Activated CD8-positive, alpha-beta T cell treated with anti-CD3 and anti-CD28 coated beads, Interleukin-2, amount 10 ng/mL, durations not matched to agents 7 days and 5 days (primary cell): ENCODE data around the gene SPATS2. TPM values are rescaled to one million over a fixed set of nuclear protein-coding genes. Genes with fewer than 3 reads are reported as not detected.

Experiments
- ATAC-seq: fragments of 150-1000 bp; cut with Tn5 transposase; one replicate; pipeline ENCODE4 v1.10.0; 2021; ENCODE audit warnings: moderate library complexity
- CTCF ChIA-PET: fragments of 350-600 bp; sonication (Branson Sonifier 250); formaldehyde crosslinking; loops from one replicate; lab custom pipeline; 2021; ENCODE audit warnings: antibody characterized with exemption; lab: Charles Lee
- POLR2A ChIA-PET: fragments of 350-600 bp; sonication (Branson Sonifier 250); formaldehyde crosslinking; loops from one replicate; lab custom pipeline; 2021; ENCODE audit warnings: antibody characterized with exemption; lab: Charles Lee
- DNase-seq: peaks from one replicate; pipeline ENCODE4 v3.0.0-alpha.2; 2020
- H3K27ac Mint-ChIP-seq: one replicate; pipeline ENCODE4 v1.8.0; 2021; ENCODE audit warnings: mild to moderate bottlenecking, mixed read lengths
- H3K27me3 Mint-ChIP-seq: one replicate; pipeline ENCODE4 v1.8.0; 2021; ENCODE audit warnings: low read depth, mixed read lengths
- H3K36me3 Mint-ChIP-seq: one replicate; pipeline ENCODE4 v1.8.0; 2021; ENCODE audit warnings: low read depth, mixed read lengths
- H3K4me1 Mint-ChIP-seq: one replicate; pipeline ENCODE4 v1.8.0; 2021; ENCODE audit warnings: low read depth, mixed read lengths
- H3K4me3 Mint-ChIP-seq: one replicate; pipeline ENCODE4 v1.8.0; 2021; ENCODE audit warnings: mild to moderate bottlenecking, mixed read lengths
- H3K9me3 Mint-ChIP-seq: one replicate; pipeline ENCODE4 v1.8.0; 2022; ENCODE audit warnings: mixed read lengths; ENCODE audit not compliant: insufficient read depth
- total RNA-seq, 2 experiments: library from RNA; stranded (reverse); gene quantifications; one replicate each; pipeline ENCODE4 v1.2.3, GENCODE V29; 2021

SPATS2 gene
- total RNA-seq, 2 experiments from 2014 or later, result 12.9 to 13.0 TPM

DNA sequence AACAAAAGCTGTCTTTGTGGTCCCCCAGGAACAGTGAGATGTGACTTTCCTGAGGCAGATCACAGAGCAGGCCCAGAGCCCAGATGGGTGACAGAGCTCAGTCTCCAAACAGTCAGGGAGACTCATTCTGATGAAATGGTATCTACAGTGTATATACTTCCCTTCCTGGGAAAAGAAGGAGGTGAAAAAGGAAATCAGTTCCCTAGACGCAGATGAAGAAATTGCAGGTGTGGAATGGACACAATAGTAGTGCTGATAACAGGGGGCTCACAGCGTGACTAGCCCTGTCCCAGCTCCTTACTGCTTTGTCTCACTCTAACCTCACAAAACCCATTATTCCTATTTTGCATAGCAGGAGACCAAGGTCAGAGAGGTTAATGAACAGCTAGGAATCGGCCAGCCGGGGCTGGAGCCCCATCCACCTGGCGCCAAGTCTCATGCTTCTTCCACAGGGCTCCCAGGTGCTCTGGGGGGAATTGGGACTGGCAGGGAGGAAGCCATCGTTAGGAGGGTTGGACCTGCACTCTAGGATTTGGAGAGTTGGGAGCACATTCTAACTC is 183.5 kb downstream of the SPATS2 start:
- Mint-ChIP-seq H3K36me3 (no peaks in the 10 kb centered on the region), H3K27me3 (peaks cover 13% of the 10 kb centered on the region)
- POLR2A ChIA-PET, result interaction anchor here (0.5 to 1.5 kb wide), 3 partner anchors 16 to 699 kb away, joined by 3 to 6 read pairs (median 3); partner anchors contain the start of genes DDX23 and SPATS2

DNA sequence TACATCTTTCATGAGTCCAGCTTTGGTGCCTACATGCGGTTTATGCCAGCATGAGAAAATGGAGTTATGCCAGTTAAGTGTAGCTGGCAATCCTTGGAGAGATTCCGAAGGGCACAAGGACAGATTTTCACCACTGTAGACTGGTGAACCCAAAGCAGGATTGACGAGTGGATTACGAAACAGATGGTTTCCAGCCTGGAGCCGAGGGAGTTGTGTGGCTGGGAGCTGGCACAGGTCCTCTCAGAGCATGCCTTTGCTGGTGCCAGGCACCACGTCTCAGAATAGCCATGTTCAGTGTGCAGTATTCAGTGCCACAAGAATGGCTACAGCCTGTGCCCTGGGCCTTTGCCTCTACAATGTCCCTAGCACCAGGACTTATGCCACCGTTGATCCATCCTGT is 184.8 kb downstream of the SPATS2 start:
- Mint-ChIP-seq H3K36me3 (peaks cover 8% of the 10 kb centered on the region), H3K9me3 (no peaks in the 10 kb centered on the region), H3K4me3 (no peak overlapping the region), H3K27me3 (peaks cover 13% of the 10 kb centered on the region), H3K27ac (no peak overlapping the region), H3K4me1 (peaks cover 30% of the 10 kb centered on the region)
- DNase-seq, result no peak
- no peak for ATAC-seq
- POLR2A ChIA-PET, result interaction anchor here (0.6 to 1.5 kb wide), 2 partner anchors 185 to 229 kb away, joined by 3 to 6 read pairs; partner anchors contain the start of genes SPATS2 and TROAP
- CTCF ChIA-PET, result interaction anchor here (1.2 to 4.0 kb wide), 5 partner anchors 11 to 185 kb away, joined by 3 to 41 read pairs (median 6); partner anchors contain the start of genes PRPF40B and SPATS2

More for the DNA sequence above, 183.5 kb downstream of the SPATS2 start:
- DNase-seq (no peak), ATAC-seq (no peak)
- H3K27ac Mint-ChIP-seq, result peak overlapping the region; percentile 17
- H3K4me1 Mint-ChIP-seq, result peaks cover 24% of the 10 kb centered on the region
- H3K9me3 Mint-ChIP-seq, result no peaks in the 10 kb centered on the region
- H3K4me3 Mint-ChIP-seq, result no peak overlapping the region
- CTCF ChIA-PET, result interaction anchor here (1.0 to 4.0 kb wide), 6 partner anchors 12 to 192 kb away, joined by 3 to 41 read pairs (median 6); partner anchors contain the start of genes MCRS1 and PRPF40B

DNA sequence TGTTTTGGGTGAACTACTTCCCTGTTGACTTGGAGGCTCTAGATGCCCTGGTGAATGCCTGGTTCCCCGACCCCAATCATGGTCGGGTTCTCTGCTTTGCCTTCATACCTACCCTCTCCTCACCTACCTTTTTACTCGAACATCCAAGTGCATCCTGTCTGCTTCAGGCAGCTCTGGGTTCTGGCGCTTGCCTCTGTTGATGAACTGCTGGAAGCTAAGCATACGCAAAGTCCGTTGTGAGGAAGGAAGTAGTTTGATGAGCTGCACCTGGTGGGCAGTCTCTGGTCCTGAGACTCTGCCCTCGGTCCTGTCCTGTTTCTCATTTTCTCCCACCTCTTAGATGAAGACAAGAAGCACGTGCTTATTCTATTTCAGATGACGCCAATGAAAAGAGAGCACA is 185.2 kb downstream of the SPATS2 start:
- Mint-ChIP-seq H3K4me3 (no peak overlapping the region), H3K36me3 (peaks cover 8% of the 10 kb centered on the region), H3K9me3 (no peaks in the 10 kb centered on the region), H3K27me3 (peaks cover 9% of the 10 kb centered on the region), H3K27ac (no peak overlapping the region), H3K4me1 (peaks cover 26% of the 10 kb centered on the region)
- ChIA-PET POLR2A (interaction anchor here (0.6 kb wide), 1 partner anchor 230 kb away, joined by 3 read pairs; the partner anchor contains the start of gene TROAP), CTCF (interaction anchor here (0.9 to 4.0 kb wide), 13 partner anchors 11 to 226 kb away, joined by 3 to 41 read pairs (median 6); partner anchors contain the start of genes KCNH3, PRPF40B and SPATS2)
- ATAC-seq (no peak), DNase-seq (no peak)

DNA sequence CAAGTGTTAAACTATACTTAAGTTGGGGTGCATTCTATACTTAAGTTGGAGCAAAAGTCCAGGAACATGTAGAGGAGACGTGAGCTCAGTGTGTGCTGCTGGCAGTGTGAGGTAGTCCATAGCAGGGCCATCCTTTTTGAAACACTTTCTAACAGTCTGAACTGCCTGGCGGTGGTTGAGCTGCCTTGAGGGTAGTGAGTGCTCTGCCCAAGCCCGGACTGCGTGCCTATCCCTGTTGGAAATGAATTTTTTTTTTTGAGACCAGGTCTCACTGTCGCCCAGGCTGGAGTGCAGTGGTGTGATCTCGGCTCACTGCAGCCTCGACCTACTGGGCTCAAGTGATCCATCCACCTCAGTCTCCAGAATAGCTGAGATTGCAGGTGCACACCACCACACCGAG is 185.6 kb downstream of the SPATS2 start:
- CTCF ChIA-PET, result interaction anchor here (0.9 to 4.0 kb wide), 16 partner anchors 10 to 225 kb away, joined by 3 to 41 read pairs (median 5); partner anchors contain the start of genes KCNH3, PRPF40B and SPATS2
- H3K9me3 Mint-ChIP-seq, result no peaks in the 10 kb centered on the region
- DNase-seq (no peak), ATAC-seq (no peak)
- H3K36me3 Mint-ChIP-seq, result peaks cover 8% of the 10 kb centered on the region
- peaks cover 24% of the 10 kb centered on the region for H3K4me1 Mint-ChIP-seq
- H3K27ac Mint-ChIP-seq, result no peak overlapping the region
- peaks cover 7% of the 10 kb centered on the region for H3K27me3 Mint-ChIP-seq
- no peak overlapping the region for H3K4me3 Mint-ChIP-seq
- POLR2A ChIA-PET, result no interaction called here

DNA sequence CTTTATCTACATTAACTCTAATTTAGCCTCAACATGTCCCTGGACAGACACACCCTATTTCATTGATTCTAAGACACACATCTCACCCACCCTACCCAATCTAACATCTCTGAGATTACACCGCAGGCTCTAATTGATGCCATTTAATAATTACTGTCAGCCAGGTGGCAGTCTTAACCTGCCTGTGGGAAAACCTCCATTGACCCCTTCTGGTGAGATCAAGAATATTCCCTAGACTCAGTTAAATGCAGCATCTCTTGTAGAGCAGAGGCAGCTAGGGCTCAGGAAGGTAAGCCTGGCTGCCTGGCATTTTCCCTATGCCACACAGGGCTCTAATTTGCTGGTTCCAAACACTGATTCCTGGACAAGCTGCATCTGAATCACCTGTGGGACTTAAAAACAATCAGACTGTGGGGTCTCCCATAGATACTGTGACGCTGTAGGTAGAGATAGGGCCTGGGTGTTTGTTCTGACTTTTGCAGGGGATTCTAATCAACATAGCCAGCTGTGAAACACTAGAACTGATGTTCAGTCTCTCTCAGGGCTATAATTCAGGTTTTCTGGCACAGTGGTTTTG is 186.3 kb downstream of the SPATS2 start:
- CTCF ChIA-PET, result interaction anchor here (0.7 to 4.0 kb wide), 15 partner anchors 10 to 258 kb away, joined by 3 to 41 read pairs (median 5); partner anchors contain the start of gene PRPH
- peaks cover 4% of the 10 kb centered on the region for H3K27me3 Mint-ChIP-seq
- DNase-seq, result peak; percentile 47
- peaks cover 10% of the 10 kb centered on the region for H3K36me3 Mint-ChIP-seq
- POLR2A ChIA-PET, result interaction anchor here (0.6 to 1.4 kb wide), 3 partner anchors 14 to 101 kb away, joined by 3 to 5 read pairs (median 4); partner anchors contain the start of gene PRPF40B
- no peaks in the 10 kb centered on the region for H3K9me3 Mint-ChIP-seq
- peak; percentile 56 for ATAC-seq
- H3K4me1 Mint-ChIP-seq, result peaks cover 17% of the 10 kb centered on the region
- no peak overlapping the region for H3K27ac Mint-ChIP-seq
- no peak overlapping the region for H3K4me3 Mint-ChIP-seq

DNA sequence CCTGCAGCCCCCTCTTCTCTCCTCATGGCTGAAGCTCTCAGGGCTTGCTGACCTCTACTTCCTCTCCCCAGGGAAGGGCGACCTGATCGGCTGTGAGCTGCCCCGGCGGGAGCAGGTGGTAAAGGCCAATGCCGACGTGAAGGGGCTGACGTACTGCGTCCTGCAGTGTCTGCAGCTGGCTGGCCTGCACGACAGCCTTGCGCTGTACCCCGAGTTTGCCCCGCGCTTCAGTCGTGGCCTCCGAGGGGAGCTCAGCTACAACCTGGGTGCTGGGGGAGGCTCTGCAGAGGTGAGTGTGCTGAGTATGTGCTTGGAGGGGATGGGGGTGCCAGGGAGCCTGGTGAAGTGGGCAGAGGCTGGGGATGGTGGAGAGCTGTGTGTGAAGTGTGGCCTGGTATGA is 187.0 kb downstream of the SPATS2 start:
- DNase-seq (no peak), ATAC-seq (no peak)
- no peak overlapping the region for H3K27ac Mint-ChIP-seq
- H3K4me1 Mint-ChIP-seq, result peaks cover 14% of the 10 kb centered on the region
- peaks cover 4% of the 10 kb centered on the region for H3K27me3 Mint-ChIP-seq
- H3K4me3 Mint-ChIP-seq, result no peak overlapping the region
- ChIA-PET CTCF (interaction anchor here (0.7 to 4.0 kb wide), 14 partner anchors 9 to 259 kb away, joined by 3 to 41 read pairs (median 5); partner anchors contain the start of gene PRPH), POLR2A (interaction anchor here (0.6 to 1.5 kb wide), 5 partner anchors 11 to 187 kb away, joined by 3 to 5 read pairs (median 4); partner anchors contain the start of genes PRPF40B and TMBIM6)
- H3K9me3 Mint-ChIP-seq, result no peaks in the 10 kb centered on the region
- peaks cover 16% of the 10 kb centered on the region for H3K36me3 Mint-ChIP-seq

DNA sequence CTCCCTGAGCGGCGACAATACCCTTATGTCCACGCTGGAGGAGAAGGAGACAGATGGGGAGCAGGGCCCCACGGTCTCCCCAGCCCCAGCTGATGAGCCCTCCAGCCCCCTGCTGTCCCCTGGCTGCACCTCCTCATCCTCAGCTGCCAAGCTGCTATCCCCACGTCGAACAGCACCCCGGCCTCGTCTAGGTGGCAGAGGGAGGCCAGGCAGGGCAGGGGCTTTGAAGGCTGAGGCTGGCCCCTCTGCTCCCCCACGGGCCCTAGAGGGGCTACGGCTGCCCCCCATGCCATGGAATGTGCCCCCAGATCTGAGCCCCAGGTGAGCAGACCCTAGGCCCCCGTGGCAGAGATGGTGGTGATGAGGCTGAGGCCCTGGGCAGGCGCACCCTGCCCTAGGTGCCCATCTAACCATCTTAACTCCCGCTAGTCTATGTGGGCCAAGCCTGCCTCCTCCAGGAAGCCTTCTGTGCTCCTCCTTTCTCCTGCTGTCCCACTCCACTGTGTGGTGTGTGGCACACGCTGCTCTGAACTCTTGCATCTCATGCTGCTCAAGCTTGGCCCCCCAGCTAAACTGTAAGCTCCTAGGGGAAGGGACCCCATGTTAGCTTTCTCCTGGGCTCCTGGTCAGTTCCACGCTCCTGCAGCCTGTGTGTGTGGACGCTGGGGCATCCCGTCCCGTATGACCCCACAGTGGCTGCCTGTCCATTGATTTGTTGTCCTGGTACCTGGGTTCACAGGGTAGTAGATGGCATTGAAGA is 188.5 kb downstream of the SPATS2 start:
- Mint-ChIP-seq H3K4me3 (no peak overlapping the region), H3K27me3 (no peaks in the 10 kb centered on the region), H3K9me3 (no peaks in the 10 kb centered on the region), H3K36me3 (peaks cover 30% of the 10 kb centered on the region), H3K27ac (no peak overlapping the region), H3K4me1 (peaks cover 17% of the 10 kb centered on the region)
- DNase-seq, result no peak
- ChIA-PET CTCF (no interaction called here), POLR2A (interaction anchor here (1.5 kb wide), 2 partner anchors 9 to 186 kb away, joined by 3 to 4 read pairs; partner anchors contain the start of gene TMBIM6)
- ATAC-seq, result no peak

DNA sequence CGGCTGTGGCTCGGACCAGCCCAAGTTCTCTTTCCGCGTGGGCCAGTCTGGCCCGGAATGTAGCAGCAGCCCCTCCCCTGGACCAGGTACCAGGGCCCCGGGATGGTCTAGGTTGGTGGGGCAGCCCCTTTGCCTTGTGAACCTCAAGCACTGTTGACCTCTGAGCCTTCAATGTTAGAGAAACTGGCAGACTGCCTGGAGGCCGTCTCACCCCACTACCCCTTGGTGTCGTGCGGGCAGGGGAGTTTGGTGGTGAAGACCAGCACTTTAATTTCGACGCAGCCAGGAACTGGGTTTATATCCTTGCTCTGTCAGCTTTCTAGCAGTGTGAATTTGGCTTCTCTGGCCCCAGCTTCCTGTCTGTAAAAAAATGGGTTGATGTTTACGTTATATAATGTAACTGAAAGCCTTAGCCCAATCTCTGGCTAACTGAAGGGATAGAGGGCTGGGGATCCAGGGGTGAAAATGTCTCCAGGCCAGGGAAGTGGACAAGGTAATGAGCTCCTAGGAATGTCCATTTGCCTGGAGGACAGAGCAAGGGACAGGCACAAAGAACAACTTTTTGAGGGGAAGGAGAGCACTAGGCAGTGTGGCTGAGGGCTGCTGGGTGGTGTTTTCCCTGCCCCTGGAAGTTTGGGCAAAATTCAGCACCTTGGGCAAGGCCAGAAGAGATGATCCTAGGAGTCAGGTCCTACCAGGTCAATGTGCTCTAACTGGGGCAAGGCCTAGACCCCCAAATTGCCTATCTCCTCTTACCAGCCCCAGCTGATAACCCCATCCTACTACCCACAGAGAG is 189.3 kb downstream of the SPATS2 start:
- Mint-ChIP-seq H3K27ac (peak overlapping the region; percentile 70), H3K4me3 (no peak overlapping the region), H3K27me3 (no peaks in the 10 kb centered on the region), H3K4me1 (peaks cover 25% of the 10 kb centered on the region), H3K9me3 (no peaks in the 10 kb centered on the region), H3K36me3 (peaks cover 32% of the 10 kb centered on the region)
- no peak for DNase-seq
- ChIA-PET CTCF (interaction anchor here (2.2 kb wide), 1 partner anchor 23 kb away, joined by 6 read pairs; no protein-coding TSS in a partner anchor), POLR2A (interaction anchor here (0.6 to 1.5 kb wide), 2 partner anchors 8 to 18 kb away, joined by 3 read pairs; partner anchors contain the start of gene KCNH3)
- no peak for ATAC-seq

DNA sequence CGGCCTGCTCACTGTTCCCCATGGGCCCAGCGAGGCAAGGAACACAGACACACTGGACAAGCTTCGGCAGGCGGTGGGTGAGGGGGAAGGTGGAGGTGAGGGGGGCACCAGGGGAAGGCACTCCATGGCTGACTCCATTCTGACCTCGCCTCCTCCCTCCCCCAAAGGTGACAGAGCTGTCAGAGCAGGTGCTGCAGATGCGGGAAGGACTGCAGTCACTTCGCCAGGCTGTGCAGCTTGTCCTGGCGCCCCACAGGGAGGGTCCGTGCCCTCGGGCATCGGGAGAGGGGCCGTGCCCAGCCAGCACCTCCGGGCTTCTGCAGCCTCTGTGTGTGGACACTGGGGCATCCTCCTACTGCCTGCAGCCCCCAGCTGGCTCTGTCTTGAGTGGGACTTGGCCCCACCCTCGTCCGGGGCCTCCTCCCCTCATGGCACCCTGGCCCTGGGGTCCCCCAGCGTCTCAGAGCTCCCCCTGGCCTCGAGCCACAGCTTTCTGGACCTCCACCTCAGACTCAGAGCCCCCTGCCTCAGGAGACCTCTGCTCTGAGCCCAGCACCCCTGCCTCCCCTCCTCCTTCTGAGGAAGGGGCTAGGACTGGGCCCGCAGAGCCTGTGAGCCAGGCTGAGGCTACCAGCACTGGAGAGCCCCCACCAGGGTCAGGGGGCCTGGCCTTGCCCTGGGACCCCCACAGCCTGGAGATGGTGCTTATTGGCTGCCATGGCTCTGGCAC is 190.1 kb downstream of the SPATS2 start:
- ATAC-seq, result no peak
- Mint-ChIP-seq H3K4me1 (peaks cover 33% of the 10 kb centered on the region), H3K27ac (no peak overlapping the region), H3K27me3 (no peaks in the 10 kb centered on the region), H3K36me3 (peaks cover 38% of the 10 kb centered on the region), H3K4me3 (no peak overlapping the region), H3K9me3 (no peaks in the 10 kb centered on the region)
- DNase-seq, result no peak
- ChIA-PET POLR2A (interaction anchor here (0.6 to 1.5 kb wide), 2 partner anchors 7 to 19 kb away, joined by 3 read pairs; partner anchors contain the start of gene KCNH3), CTCF (interaction anchor here (2.2 kb wide), 1 partner anchor 23 kb away, joined by 6 read pairs; no protein-coding TSS in a partner anchor)

DNA sequence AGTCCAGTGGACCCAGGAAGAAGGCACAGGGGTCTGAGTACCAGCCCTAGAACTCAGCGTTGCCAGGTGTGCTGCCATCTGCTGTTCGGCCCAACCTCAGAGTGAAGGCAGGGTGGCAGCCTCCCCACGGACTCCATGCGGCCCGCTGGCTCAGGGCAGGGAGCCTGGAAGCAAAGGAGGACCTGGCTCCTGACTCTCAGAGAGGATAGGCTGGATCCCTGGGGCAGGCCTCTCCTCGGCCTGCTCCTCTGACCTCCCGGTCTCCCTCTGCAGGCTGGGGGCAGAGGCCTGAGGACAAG is 190.6 kb downstream of the SPATS2 start:
- no peak overlapping the region for H3K27ac Mint-ChIP-seq
- peaks cover 43% of the 10 kb centered on the region for H3K36me3 Mint-ChIP-seq
- no peak for ATAC-seq
- no peak for DNase-seq
- no peak overlapping the region for H3K4me3 Mint-ChIP-seq
- no peaks in the 10 kb centered on the region for H3K27me3 Mint-ChIP-seq
- H3K9me3 Mint-ChIP-seq, result no peaks in the 10 kb centered on the region
- CTCF ChIA-PET, result interaction anchor here (2.2 kb wide), 1 partner anchor 22 kb away, joined by 6 read pairs; no protein-coding TSS in a partner anchor
- H3K4me1 Mint-ChIP-seq, result peaks cover 37% of the 10 kb centered on the region
- POLR2A ChIA-PET, result no interaction called here
